GM19395 (cell line): ENCODE data around the gene KLK12.

Source experiments
- ATAC-seq: cut with Tn5 transposase; IDR thresholded peaks from one replicate; pipeline ENCODE4 v1.9.1; 2021; ENCODE audit warnings: mild to moderate bottlenecking, moderate library complexity; ENCODE audit not compliant: unreplicated experiment

KLK12 gene

DNA sequence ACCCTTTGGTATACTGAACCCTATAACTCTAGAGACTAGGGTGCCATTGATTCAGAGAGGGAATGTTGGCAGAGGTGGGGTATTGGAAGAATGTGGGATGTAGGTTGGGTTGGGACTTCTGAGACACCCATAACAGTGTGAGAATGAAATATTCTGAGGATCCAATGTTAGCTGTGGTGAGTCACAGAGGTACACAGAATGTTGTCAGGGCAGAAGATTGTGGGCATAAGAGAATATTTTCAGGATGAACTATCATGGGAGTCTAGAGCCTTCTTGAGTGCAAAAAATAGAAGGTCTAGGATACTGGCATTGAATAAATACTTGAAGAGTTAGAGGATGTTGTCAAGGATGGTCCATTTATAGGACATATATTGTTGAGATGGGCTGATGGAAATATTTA lies 21.1 kb upstream of the KLK12 start:
- no peak for ATAC-seq

- no peak for ATAC-seq
Observed at GRCh38 chr19:51047031-51047335, 12.2 kb upstream of the KLK12 start.

DNA sequence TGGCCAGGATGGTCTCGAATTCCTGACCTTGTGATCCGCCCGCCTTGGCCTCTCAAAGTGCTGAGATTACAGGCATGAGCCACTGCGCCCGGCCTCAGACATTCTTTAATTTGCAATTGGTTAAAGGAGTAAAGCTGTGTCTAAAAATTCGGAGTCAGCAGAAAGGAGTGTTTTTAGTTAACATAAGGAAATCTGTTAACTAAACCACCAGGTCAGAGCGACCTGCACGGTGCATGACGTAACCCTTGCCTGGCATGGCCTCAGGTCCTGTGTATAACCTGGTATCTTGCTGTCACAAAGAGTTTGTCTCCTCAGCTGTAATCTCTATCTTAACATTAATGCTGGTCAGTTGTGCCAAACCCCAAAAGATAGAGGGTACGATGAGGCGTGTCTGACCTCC lies 9.5 kb upstream of the KLK12 start:
- no peak for ATAC-seq

DNA sequence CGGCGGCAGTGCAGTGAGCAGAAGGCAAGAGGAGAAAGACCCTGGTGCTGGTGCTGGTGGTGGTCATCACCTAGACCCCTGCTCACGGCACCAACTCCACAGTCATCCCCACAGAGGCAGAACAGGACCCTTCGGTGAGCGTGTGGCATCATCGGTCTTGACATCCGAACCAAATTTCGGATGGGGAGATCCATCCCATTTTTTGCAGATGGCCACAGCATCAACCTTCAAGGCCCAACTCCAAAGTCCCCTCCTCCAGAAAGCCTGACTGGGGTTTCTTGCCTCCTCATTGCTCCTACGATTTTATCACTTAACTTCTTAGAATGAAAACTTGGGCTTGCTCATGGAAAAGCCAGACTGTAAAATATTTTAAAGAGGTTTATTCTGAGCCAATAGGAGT lies 8.7 kb upstream of the KLK12 start:
- ATAC-seq: no peak

GRCh38 chr19:51040151-51040550 lies 5.3 kb upstream of the KLK12 start:
- ATAC-seq: no peak

GRCh38 chr19:51036519-51036918 lies 1.7 kb upstream of the KLK12 start:
- ATAC-seq: no peak

- no peak for ATAC-seq
Observed at GRCh38 chr19:51031880-51032225, 2.9 kb downstream of the KLK12 start.

- no peak for ATAC-seq
Observed at GRCh38 chr19:51031220-51031879, 3.5 kb downstream of the KLK12 start.

- ATAC-seq: no peak
Observed at GRCh38 chr19:51030631-51031030, 4.2 kb downstream of the KLK12 start.

GRCh38 chr19:51029718-51030117 lies 5.1 kb downstream of the KLK12 start:
- no peak for ATAC-seq

GRCh38 chr19:51027873-51028272 lies 6.9 kb downstream of the KLK12 start:
- ATAC-seq: no peak

DNA sequence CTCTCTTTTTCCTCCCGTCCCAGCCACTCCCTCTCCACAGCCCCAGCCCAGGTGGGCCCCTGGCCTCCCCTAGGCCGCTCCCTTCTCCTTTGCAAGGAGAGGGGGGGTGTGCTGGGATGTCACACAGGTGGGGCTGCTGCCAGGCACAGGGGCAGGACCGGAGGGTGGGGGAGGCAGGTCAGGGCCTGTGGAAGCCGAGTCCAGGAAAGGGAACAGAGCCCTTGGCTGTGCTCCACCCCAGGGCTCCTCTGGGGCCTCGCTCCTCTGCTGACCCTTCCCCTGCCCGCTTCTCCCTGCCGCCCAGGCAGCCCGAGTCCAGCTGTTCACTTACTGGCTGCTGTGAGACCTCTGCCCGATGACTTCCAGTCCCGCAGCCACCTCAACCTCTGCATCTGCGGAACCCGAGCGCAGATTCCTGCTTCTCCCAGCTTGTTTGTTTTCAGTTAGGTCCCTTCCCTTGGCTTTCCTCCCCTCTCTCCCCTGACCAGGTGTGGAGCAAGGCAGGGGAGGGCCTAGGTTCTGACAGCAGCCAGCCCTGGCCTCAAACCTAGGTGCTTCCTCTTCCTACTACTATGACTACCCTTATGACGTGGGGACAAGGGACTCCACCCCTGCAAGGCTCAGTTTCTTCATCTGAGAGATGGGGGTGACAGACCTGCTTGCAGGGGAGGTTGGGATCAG lies 7.5 kb downstream of the KLK12 start:
- no peak for ATAC-seq

DNA sequence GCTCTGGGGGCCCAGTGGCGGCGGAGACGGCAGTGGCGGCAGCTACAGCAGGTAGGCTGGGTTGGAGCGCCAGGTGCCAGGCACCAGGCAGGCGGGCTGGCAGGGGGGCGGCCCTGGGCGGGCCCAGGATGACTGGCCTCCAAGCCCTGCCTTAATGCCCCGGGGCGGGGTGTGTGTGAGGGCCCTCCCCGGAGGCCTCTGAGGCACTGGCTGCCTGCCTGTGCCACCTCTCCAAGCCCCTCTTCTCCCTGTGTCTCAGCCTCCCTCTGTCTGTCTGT lies 8.3 kb downstream of the KLK12 start, which contains the start of gene KLK11:
TSS of gene KLK11 (minus strand) at position 63 of the 278 bp plus-strand sequence. CDS start 985 bp downstream, outside the sequence.
- ATAC-seq: no peak

- no peak for ATAC-seq
Observed at GRCh38 chr19:51025809-51026553, 8.8 kb downstream of the KLK12 start.

DNA sequence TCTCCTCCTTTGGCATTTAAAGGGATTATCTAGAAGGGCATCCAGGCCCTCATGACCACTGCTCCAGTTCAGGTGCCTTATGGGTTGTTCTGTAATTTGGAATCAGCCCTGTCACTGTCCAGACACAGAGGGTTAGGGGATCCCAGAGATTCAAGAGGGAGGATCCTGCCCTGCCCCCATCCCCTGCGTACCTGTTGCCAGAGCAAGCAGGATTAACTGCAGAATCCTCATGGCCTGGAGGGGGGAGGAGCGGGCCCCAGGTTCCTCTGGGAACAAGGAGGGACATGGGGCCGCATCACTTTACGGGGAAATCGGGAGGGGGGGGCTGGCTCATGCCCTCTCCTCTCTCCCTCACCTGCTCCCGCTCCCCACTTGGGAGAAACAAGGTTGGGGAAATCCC lies 9.4 kb downstream of the KLK12 start:
- ATAC-seq: no peak

- no peak for ATAC-seq
Observed at GRCh38 chr19:51024924-51025323, 9.9 kb downstream of the KLK12 start.

GRCh38 chr19:51023946-51024345 lies 10.9 kb downstream of the KLK12 start:
- ATAC-seq: no peak

GRCh38 chr19:51022526-51022925 lies 12.3 kb downstream of the KLK12 start:
- no peak for ATAC-seq

- ATAC-seq: no peak
Observed at GRCh38 chr19:51020988-51021651, 13.7 kb downstream of the KLK12 start.

GRCh38 chr19:51019544-51019925 lies 15.3 kb downstream of the KLK12 start, which contains the start of gene KLK10:
KLK10 (minus strand) TSS chr19:51019709; CDS start chr19:51019130, 579 bp downstream.
- ATAC-seq: no peak

- ATAC-seq: no peak
Observed at GRCh38 chr19:51018745-51019543, 15.9 kb downstream of the KLK12 start.
